H9 (cell line): ENCODE measurements around the gene FHOD3. TPM values are rescaled to one million over a fixed set of nuclear protein-coding genes. Genes with fewer than 3 reads are reported as not detected.

Experiments
- DNase-seq: peaks from one replicate; pipeline ENCODE4 v3.0.0-alpha.2; 2017
- H2AFZ ChIP-seq: one replicate; pipeline ENCODE4 v1.6.1; 2013; ENCODE audit warnings: mild to moderate bottlenecking, low read length, control low read depth, moderate library complexity
- H2AK5ac ChIP-seq: 2 replicates; pipeline ENCODE4 v1.6.1; 2013; ENCODE audit warnings: low read length, control low read depth, mixed read lengths; ENCODE audit not compliant: insufficient read length
- H2BK120ac ChIP-seq: one replicate; pipeline ENCODE4 v1.6.1; 2013; ENCODE audit warnings: low read depth, mild to moderate bottlenecking, low read length, control low read depth, inconsistent platforms; ENCODE audit not compliant: poor library complexity, severe bottlenecking
- H2BK12ac ChIP-seq: 2 replicates; pipeline ENCODE4 v1.6.1; 2013; ENCODE audit warnings: low read length, control low read depth, mixed read lengths, low read depth; ENCODE audit not compliant: insufficient read length
- H2BK15ac ChIP-seq: 2 replicates; pipeline ENCODE4 v1.6.1; 2013; ENCODE audit warnings: low read depth, low read length, control low read depth
- H2BK20ac ChIP-seq: one replicate; pipeline ENCODE4 v1.6.1; 2013; ENCODE audit warnings: low read depth, mild to moderate bottlenecking, low read length, control low read depth, inconsistent platforms; ENCODE audit not compliant: poor library complexity, severe bottlenecking
- H2BK5ac ChIP-seq: 2 replicates; pipeline ENCODE4 v1.6.1; 2013; ENCODE audit warnings: low read length, control low read depth, mixed read lengths; ENCODE audit not compliant: insufficient read length
- H3K14ac ChIP-seq: 2 replicates; pipeline ENCODE4 v1.6.1; 2013; ENCODE audit warnings: low read length, control low read depth; ENCODE audit not compliant: insufficient read depth
- H3K18ac ChIP-seq: 2 replicates; pipeline ENCODE4 v1.6.1; 2013; ENCODE audit warnings: low read depth, mild to moderate bottlenecking, mixed read lengths, low read length, control low read depth; ENCODE audit not compliant: insufficient read length
- H3K23ac ChIP-seq: 2 replicates; pipeline ENCODE4 v1.6.1; 2013; ENCODE audit warnings: low read length, control low read depth, mixed read lengths, low read depth; ENCODE audit not compliant: insufficient read length
- H3K23me2 ChIP-seq: 2 replicates; pipeline ENCODE4 v1.6.1; 2013; ENCODE audit warnings: low read depth, mild to moderate bottlenecking, mixed read lengths, low read length, control low read depth; ENCODE audit not compliant: insufficient read length, poor library complexity, severe bottlenecking
- H3K27ac ChIP-seq: 2 replicates; pipeline ENCODE4 v1.5.1; 2013; ENCODE audit warnings: low read length, control low read depth, mixed read lengths, low read depth; ENCODE audit not compliant: insufficient read length
- H3K27me3 ChIP-seq: 2 replicates; pipeline ENCODE4 v1.6.1; 2013; ENCODE audit warnings: low read length, control low read depth, inconsistent platforms; ENCODE audit not compliant: insufficient read depth
- H3K4ac ChIP-seq: 2 replicates; pipeline ENCODE4 v1.6.1; 2013; ENCODE audit warnings: low read depth, mild to moderate bottlenecking, control low read depth, inconsistent platforms, low read length, moderate library complexity
- H3K4me1 ChIP-seq: 2 replicates; pipeline ENCODE4 v1.6.1; 2013; ENCODE audit warnings: low read length, control low read depth, inconsistent platforms; ENCODE audit not compliant: insufficient read depth
- H3K4me2 ChIP-seq: 2 replicates; pipeline ENCODE4 v1.6.1; 2013; ENCODE audit warnings: low read length, control low read depth, mixed read lengths; ENCODE audit not compliant: insufficient read length, insufficient read depth
- H3K56ac ChIP-seq: 2 replicates; pipeline ENCODE4 v1.6.1; 2013; ENCODE audit warnings: low read depth, mild to moderate bottlenecking, mixed read lengths, low read length, control low read depth; ENCODE audit not compliant: insufficient read length
- H3K79me1 ChIP-seq: 2 replicates; pipeline ENCODE4 v1.6.1; 2013; ENCODE audit warnings: low read depth, mild to moderate bottlenecking, moderate library complexity, low read length, control low read depth, inconsistent platforms; ENCODE audit not compliant: insufficient read depth, poor library complexity, severe bottlenecking
- H3K79me2 ChIP-seq: 2 replicates; pipeline ENCODE4 v1.6.1; 2013; ENCODE audit warnings: low read length, control low read depth, inconsistent platforms; ENCODE audit not compliant: insufficient read depth
- H3K9ac ChIP-seq: 2 replicates; pipeline ENCODE4 v1.6.1; 2013; ENCODE audit warnings: low read length, control low read depth, mixed read lengths; ENCODE audit not compliant: insufficient read length; ENCODE audit errors: extremely low read depth
- H3K9me3 ChIP-seq: one replicate; pipeline ENCODE4 v1.6.1; 2013; ENCODE audit warnings: low read depth, low read length, inconsistent platforms; ENCODE audit not compliant: control insufficient read depth
- H3T11ph ChIP-seq: one replicate; pipeline ENCODE4 v1.6.1; 2013; ENCODE audit warnings: mild to moderate bottlenecking, low read length, control low read depth, inconsistent platforms
- H4K20me1 ChIP-seq: one replicate; pipeline ENCODE4 v1.6.1; 2013; ENCODE audit not compliant: control insufficient read depth, insufficient read length, insufficient read depth
- H4K5ac ChIP-seq: 2 replicates; pipeline ENCODE4 v1.6.1; 2013; ENCODE audit warnings: low read depth, mild to moderate bottlenecking, mixed read lengths, low read length, control low read depth; ENCODE audit not compliant: insufficient read length
- H4K8ac ChIP-seq: replicated peaks from 2 replicates; pipeline ENCODE4 v1.6.1; 2013; ENCODE audit warnings: low read length, control low read depth, mixed read lengths, low read depth; ENCODE audit not compliant: insufficient read length
- H4K91ac ChIP-seq: 2 replicates; pipeline ENCODE4 v1.6.1; 2013; ENCODE audit warnings: low read depth, mild to moderate bottlenecking, moderate library complexity, mixed read lengths, low read length, control low read depth; ENCODE audit not compliant: insufficient read length
- H3K27ac Mint-ChIP-seq, 3 experiments: 2 replicates in 2 of 3; 3 replicates in 1 of 3; pipeline ENCODE4 v1.8.0; 2020 to 2021; ENCODE audit warnings: mixed read lengths in 3 of 3, mild to moderate bottlenecking in 1 of 3, moderate library complexity in 1 of 3
- H3K27me3 Mint-ChIP-seq: 2 replicates; pipeline ENCODE4 v1.8.0; 2021; ENCODE audit warnings: low read depth, mild to moderate bottlenecking, moderate library complexity, mixed read lengths
- H3K36me3 Mint-ChIP-seq, 3 experiments: 2 replicates in 2 of 3; 3 replicates in 1 of 3; pipeline ENCODE4 v1.8.0; 2020 to 2021; ENCODE audit warnings: low read depth in 3 of 3, mixed read lengths in 3 of 3; ENCODE audit not compliant: insufficient read depth in 1 of 3
- H3K4me1 Mint-ChIP-seq, 2 experiments: 2 replicates each; pipeline ENCODE4 v1.8.0; 2020; ENCODE audit warnings: mixed read lengths in 2 of 2
- H3K4me3 Mint-ChIP-seq, 2 experiments: 2 replicates in 1 of 2; 3 replicates in 1 of 2; pipeline ENCODE4 v1.8.0; 2020 to 2021; ENCODE audit warnings: mild to moderate bottlenecking in 2 of 2, mixed read lengths in 2 of 2, moderate library complexity in 1 of 2
- H3K9me3 Mint-ChIP-seq, 2 experiments: 2 replicates in 1 of 2; 3 replicates in 1 of 2; pipeline ENCODE4 v1.8.0; 2020; ENCODE audit warnings: mild to moderate bottlenecking in 2 of 2, mixed read lengths in 2 of 2, moderate library complexity in 1 of 2
- WGBS: extraction: QIAGEN DNeasy Blood & Tissue Kit; methylation state at CpG from one replicate; pipeline ENCODE4 v1.1.7; 2013; ENCODE audit warnings: missing lambda C conversion rate, low lambda C conversion rate, mixed read lengths; ENCODE audit not compliant: insufficient read length; ENCODE audit errors: extremely low coverage; 5-methylcytosine and 5-hydroxymethylcytosine counted together
- total RNA-seq: library from RNA; stranded (reverse); gene quantifications from 2 replicates; pipeline ENCODE4 v1.2.1, GENCODE V29; 2021
- TF ChIP-seq, protein P1 (sequence below): fragments of 200-600 bp; sonication (generic); conservative IDR thresholded peaks from 3 replicates; pipeline ENCODE4 v1.8.0; 2021; ENCODE audit warnings: antibody characterized with exemption, mild to moderate bottlenecking

The FHOD3 gene
- total RNA-seq, 1 experiment from 2014 or later = 8.0 TPM

DNA sequence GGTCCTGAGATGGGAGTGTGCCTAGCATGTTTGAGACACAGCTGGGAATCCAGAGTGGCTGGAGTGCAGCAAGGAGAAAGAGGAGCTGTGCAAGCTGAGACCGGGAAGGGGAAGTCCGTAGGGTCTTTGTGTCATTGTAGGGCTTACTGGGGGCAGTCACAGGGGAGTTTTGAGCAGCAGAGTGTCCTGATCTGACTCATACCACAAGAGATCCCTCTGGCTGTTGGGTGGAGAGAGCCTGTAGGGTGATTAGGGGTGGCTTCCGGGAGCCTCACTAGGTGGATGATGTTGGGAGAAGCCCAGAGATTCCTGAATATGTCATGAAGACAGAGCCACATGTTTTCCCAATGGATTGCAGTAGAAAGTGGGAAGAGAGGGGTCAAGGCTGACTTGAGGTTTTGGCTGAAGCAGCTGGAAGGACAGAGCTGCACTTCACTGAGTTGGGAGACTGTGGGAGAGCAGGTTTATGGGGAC is 30.9 kb downstream of the FHOD3 start:
- Histone ChIP-seq H4K20me1 (no peaks in the 10 kb centered on the region), H4K8ac (no peak overlapping the region), H3K14ac (no peak overlapping the region; the same call in 1 of the 2 replicates), H3K4ac (no peak overlapping the region), H2BK5ac (no peak overlapping the region), H4K91ac (no peak overlapping the region), H2BK15ac (no peak overlapping the region), H3K23me2 (no peaks in the 10 kb centered on the region), H4K5ac (no peak overlapping the region), H3K4me2 (no peak overlapping the region), H3K56ac (no peak overlapping the region), H3K18ac (no peak overlapping the region), H2BK120ac (no peak overlapping the region), H3K79me2 (no peaks in the 10 kb centered on the region), H2AK5ac (no peak overlapping the region), H3K23ac (no peak overlapping the region), H3T11ph (no peak overlapping the region), H3K27me3 (no peaks in the 10 kb centered on the region), H2BK20ac (no peak overlapping the region), H3K79me1 (no peaks in the 10 kb centered on the region), H2AFZ (no peak overlapping the region), H3K4me1 (peaks cover 2% of the 10 kb centered on the region; the same call in 1 of the 2 replicates), H2BK12ac (no peak overlapping the region), H3K27ac (no peak overlapping the region), H3K9me3 (no peaks in the 10 kb centered on the region), H3K9ac (no peak overlapping the region)
- no peak overlapping the region for H3K27ac Mint-ChIP-seq
- TF ChIP-seq, protein P1, sequence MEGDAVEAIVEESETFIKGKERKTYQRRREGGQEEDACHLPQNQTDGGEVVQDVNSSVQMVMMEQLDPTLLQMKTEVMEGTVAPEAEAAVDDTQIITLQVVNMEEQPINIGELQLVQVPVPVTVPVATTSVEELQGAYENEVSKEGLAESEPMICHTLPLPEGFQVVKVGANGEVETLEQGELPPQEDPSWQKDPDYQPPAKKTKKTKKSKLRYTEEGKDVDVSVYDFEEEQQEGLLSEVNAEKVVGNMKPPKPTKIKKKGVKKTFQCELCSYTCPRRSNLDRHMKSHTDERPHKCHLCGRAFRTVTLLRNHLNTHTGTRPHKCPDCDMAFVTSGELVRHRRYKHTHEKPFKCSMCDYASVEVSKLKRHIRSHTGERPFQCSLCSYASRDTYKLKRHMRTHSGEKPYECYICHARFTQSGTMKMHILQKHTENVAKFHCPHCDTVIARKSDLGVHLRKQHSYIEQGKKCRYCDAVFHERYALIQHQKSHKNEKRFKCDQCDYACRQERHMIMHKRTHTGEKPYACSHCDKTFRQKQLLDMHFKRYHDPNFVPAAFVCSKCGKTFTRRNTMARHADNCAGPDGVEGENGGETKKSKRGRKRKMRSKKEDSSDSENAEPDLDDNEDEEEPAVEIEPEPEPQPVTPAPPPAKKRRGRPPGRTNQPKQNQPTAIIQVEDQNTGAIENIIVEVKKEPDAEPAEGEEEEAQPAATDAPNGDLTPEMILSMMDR = no peak
- peaks cover 0 to 5% (median 4%) of the 10 kb centered on the region in 3 experiments; a peak in 2 of 7 replicates for H3K36me3 Mint-ChIP-seq
- peaks cover 35 to 48% of the 10 kb centered on the region in 2 experiments for H3K4me1 Mint-ChIP-seq
- DNase-seq = peak; percentile 14
- no CpG with 5 or more reads among the region's 3 CpGs for WGBS
- H3K4me3 Mint-ChIP-seq = no peak overlapping the region
- no peaks in the 10 kb centered on the region for H3K9me3 Mint-ChIP-seq
- H3K27me3 Mint-ChIP-seq = peaks cover 4% of the 10 kb centered on the region
